Left cardiac atrium (tissue), 4 donors: ENCODE data around the gene NMNAT2. TPM values are rescaled to one million over a fixed set of nuclear protein-coding genes. Genes with fewer than 3 reads are reported as not detected.

Experiments used
- ATAC-seq, 2 donors: fragments of 200-7000 bp; cut with Tn5 transposase; one replicate each; pipeline ENCODE4 v1.9.1; 2020; ENCODE audit warnings: mild to moderate bottlenecking in 2 of 2, moderate library complexity in 2 of 2
- DNase-seq: peaks from one replicate; pipeline ENCODE4 v3.0.0-alpha.2; 2020
- intact Hi-C, 2 donors: fragments of 100-400 bp; cut with DNase I; formaldehyde crosslinking; loops; one replicate each; pipeline versions ENCODE4 v1.14.1 to v1.15.1; 2022 to 2023
- total RNA-seq, 2 donors: library from RNA; stranded (reverse); fragmentation: NEBNext Ultra II Directional; extraction: Animal tissue kit (Norgen Biotek cat#: 25700); gene quantifications; one replicate each; pipeline ENCODE4 v1.2.1, GENCODE V29; 2021
- donor health status: DM: no; HTN: yes; CAD: no.
- donor health status: DM: no; HTN: yes; CAD: no; lungs with severe emphysema.
- donor health status: DM: yes; HTN: yes; CAD: no.
- donor health status: Dilated cardiomyopathy.

Gene NMNAT2
- total RNA-seq, 2 donors from 2014 or later: 23.3 to 33.8 TPM

DNA sequence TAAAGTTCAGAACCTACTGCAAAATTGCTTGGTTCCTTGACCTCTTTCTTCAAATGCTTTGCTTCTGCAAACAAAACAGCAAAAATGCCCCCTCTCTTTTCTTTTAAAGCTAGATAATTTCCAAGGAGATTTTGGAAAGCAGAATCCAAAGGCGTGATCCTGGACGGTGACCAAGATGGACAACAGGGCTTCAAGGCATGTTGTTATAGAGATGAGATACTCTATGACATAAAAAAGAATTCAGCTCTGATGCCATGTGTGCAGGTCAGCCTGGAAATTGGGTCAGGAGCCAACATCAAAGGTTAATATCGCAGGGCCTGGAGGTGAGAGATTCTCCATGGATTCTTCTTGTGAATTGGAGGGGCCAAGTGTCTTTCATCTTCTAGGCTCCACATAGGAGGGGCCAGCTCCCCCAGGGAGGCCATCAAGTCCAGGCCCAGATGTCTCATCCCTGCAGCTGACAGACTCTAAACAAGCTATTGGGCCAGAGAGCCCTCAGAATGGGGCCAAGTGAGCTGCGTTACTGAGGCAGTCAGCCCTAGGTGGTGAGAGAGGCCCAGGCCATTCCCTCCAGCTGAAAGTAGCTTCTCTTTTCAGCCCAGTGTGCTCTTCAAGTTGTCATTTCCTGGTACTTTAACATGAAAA is 45.5 kb downstream of the NMNAT2 start:
- DNase-seq (no peak), ATAC-seq (no peak)
- intact Hi-C loops: no loop called here

DNA sequence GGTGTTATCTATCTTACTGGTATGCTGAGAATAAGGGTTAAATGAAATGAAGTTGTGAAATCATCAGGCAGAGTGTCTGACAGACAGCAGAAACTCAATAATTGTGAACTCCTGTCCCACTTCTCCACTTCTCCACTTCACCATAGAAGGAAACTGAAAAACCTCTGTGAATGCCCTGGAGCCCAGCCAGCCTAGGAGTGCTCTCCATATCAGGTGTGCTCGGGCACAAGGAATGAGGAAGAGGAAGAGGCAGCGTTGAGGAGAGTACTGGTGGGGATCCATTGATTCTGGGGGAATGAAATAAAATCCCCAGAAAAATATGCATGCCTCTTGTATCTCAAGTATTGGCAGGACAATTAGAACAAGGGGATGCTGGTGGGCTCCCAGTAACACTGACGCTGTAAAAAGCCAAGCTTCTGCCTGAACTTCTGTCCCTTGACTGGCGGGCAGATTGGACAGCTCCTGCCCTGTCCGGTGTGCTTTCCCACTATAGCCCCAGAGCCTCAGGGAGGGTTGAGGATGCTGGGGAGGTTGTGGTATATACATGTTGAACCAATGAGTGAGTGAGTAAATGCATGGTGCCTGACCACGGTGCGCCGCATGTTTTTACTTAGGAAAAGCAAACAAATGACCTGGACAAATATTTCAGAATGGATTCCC is 47.7 kb downstream of the NMNAT2 start:
- DNase-seq (no peak), ATAC-seq (peak in 1 of 2 donors; percentile 16)
- intact Hi-C loops: no loop called here

DNA sequence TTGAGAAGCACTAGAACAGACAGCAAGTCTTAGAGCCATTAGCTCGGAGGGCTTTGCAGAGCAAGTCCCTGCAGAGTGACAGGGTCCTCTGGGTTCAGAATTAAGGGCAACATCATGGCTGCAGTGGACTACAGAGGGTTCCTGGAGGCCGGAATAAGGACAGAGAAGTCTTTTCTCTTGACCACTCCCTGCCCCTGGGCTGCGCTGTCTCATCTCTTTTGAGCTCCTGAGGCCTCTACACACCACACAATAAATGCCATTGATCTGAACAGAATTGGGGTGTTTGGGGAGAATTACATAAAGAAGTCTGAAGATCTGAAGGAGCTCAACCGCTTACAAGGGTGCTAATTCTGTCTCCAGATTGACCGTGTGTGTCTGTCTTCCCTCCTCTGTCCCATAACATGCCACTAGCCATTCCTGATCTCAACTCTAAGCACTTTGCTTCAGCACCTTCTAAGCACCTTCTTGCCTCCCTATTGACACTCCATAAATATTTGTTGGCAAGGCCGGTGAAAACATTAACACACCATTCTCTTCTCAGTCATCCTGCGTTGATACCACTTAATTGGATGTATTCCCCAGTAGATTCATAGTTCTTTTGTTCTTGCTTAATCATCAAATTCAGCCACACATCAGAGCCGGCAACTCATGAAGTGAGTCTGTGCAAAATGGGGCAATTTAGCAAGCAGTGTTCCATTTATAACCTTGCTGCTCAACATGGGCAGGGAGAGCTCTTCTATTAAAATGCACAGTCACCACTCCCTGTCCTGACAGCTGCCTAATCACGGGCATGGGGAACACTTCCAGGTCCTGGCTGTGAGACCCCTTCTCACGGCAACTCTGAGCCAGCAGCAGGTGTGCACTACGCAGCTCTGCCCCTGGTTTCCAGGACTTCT is 49.7 kb downstream of the NMNAT2 start:
- peak; percentile 24 to 45 for ATAC-seq
- DNase-seq: no peak
- intact Hi-C loops: no loop called here

DNA sequence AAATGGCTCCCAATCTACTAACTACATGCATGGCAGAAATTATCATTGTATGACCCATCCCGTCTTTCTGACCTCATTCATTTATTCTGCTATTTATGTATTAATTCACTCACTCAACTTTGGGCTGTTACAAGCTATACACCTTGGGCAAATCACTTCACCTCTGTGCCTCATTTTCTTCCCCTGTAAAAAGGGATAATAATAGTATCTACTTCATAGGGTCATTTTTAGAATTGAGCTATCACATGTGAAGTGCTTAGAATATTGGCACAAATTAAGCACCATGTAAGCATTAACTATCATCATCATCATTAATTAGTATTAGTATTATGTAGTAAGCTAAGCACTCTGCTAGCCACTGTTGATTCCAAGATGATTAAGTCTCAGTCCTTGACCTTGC is 52.1 kb downstream of the NMNAT2 start:
- DNase-seq: no peak
- intact Hi-C loops: no loop called here
- ATAC-seq: peak in 1 of 2 donors; percentile 35

DNA sequence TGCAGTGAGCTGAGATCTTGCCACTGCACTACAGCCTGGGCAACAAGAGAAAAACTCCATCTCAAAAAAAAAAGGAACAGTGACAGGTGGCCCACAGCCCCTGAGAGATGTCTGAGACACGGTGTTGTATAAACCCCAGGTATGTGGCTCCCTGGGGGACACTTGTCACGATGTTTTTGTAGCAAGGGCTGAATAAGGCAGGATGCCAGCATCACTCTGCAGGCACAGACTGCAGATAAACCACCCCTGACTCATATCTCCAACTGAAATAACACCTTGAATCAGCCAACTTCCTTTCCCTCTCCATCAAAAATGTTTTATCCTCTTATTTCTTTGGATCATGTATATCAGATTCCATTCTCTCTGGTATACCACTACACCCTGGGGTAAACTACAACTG is 52.5 kb downstream of the NMNAT2 start:
- peak; percentile 46 for DNase-seq
- ATAC-seq: peak; percentile 71 to 85
- intact Hi-C loops: no loop called here

DNA sequence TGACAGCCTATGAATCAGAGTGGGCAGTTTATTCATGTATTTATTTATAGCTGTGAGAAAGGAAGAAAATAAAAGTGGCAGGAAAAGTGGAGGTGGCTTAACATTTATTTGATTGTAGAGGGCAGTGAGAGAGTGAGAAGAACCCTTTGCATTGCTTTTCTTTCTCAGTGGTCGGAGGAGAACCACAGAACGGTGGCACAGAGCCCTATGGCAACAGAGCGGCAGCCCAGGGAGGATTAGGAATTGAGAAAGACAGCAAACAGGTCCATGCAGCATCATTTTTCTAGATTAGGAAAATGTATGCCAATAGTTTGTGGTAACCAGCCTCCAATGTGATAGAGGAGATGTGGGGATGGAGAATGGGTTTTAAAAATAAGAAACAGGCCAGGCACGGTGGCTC is 53.1 kb downstream of the NMNAT2 start:
- intact Hi-C loops: no loop called here
- ATAC-seq (peak in 1 of 2 donors; percentile 23), DNase-seq (no peak)

DNA sequence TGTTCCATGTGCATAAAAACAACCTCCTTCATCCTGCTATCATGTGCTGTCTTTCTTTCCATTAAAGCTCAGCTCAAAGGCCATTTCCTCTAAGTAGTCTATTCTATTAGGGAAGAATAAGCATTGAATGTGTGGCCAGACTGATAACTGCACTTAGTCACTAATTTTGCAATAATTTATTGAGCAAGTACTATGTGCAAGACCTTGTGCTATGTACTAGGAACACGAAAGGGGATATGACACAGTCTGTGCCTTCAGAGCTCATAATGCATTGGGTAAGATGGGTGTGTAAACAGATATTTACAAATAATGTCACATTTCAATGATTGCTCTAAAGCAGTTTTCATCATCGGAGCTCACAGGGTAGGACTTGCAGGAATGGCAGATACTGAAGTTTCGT is 54.2 kb downstream of the NMNAT2 start:
- intact Hi-C loops: no loop called here
- DNase-seq: no peak
- no peak for ATAC-seq

DNA sequence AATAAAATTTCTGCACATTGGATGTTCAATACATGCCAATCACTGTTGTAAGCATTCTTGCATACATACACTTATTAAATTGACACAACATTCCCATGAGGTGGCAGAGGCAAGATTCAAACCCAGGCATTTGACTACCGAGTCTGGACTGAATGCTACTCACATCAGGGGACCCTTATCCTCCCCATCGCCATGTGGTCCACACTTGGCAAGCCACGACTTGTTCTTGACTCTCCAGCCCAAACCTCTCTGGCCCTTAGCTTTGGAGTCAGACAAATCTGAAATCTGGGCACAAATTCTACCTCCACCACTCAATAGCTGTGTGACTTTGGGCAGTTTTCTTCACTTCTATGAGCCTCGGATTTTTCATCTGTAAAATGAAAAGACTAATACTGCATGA is 57.1 kb downstream of the NMNAT2 start:
- ATAC-seq (no peak), DNase-seq (no peak)
- intact Hi-C loops: no loop called here

DNA sequence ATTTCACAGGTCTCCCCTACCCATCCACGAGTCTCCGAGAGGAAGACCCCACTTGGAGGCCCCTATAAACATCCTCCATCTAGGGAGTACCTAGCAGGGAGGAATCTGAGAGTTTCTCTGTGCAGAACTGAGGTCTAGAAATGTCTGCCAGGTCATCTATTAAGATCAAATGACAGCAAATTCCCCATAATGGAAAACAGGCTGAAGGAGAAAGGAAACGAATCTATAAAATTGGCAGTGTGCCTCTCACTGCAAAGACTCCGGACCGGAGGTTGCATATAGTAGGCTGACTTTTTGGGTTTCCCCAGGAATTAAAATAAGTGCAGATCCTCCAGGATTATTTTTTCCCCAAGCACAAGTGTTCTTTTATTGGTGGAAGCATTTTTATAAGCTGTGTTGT is 57.7 kb downstream of the NMNAT2 start:
- no peak for ATAC-seq
- intact Hi-C loops: no loop called here
- DNase-seq: no peak

DNA sequence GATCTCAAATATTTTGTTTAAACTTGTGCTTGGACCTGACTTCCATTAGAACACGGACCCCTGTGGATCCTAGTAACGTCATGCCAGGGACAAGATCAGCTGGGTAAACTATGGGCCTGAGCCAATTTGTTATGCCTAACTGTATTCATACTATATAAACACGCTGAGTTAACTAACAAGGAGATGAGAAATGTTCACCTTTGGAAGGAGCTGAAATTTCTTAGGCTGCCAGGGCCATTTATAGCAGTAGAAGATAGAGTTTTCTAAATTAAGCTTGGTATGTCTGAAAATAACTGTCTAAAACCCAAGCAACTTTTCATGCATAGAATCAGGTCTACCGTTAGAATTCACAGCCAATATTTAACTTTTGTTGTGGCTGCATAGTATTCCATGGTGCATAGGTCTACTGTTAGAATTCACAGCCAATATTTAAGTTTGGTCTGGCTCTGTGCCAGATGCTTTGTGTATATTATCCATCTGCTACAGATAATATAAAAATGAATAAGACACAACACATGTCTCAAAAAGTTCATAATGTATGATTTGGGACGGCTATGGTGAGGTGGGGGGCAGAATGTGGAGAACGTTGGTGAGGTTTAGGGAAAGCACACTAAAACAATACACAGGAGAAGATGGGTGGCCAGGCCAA is 61.5 kb downstream of the NMNAT2 start:
- DNase-seq (no peak), ATAC-seq (peak in 1 of 2 donors; percentile 18)
- intact Hi-C loops: no loop called here

DNA sequence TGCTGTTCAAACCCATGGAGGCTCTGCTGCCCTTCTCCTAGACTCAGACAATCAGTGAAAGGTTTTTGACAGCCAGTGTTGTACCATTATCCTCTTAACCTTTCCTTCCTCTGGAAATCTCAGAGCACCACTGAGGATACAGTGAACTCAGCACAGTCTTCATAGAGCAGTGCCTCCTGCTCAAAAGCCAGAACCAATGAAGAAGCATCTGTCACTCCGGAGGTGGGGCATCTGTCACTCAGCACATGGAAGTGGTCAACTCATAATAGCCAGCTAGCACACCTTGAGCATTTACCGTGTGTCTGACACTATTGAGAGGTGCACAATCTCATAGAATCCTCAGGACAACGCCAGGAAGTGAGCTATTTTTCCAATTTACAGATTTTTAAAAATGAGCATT is 62.4 kb downstream of the NMNAT2 start:
- ATAC-seq: peak; percentile 51 to 62
- intact Hi-C loops: no loop called here
- DNase-seq: no peak

DNA sequence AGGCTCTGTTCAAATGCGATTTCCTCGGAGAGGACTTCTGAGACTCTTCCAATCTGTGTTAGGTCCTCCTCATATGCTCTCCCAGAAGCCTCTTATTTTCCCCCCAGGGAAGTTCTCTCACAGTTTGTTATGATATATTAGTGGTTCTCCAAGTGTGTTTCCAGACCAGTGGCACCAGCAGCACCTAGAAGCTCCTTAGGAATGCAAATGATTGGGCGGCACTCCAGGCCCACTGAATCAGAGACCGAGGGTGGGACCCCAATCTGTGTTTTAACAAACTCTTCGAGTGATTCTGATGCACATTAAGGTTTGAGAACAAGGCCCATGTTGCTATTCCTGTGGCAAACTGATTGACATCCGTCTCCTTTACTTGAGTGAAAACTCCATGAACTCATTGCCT is 63.0 kb downstream of the NMNAT2 start:
- ATAC-seq (no peak), DNase-seq (no peak)
- intact Hi-C loops: no loop called here

DNA sequence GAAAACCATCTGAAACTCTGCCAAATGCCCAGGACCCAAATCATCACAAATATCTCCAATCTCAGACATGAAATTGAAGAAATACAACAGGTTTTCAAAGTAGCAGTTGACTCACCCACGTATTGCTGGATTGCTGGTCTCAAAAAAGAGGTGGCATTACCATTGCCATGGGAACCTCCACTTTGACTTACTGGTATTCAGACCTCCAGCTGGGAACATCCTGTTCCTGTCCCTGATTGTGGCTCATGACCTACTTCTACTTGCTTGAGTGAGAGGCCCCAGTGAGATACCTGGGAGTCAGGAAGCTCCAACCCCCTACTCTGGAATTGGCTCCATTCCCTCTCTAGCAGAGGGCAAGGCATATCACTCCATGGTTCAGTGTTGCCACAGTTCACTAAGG is 64.6 kb downstream of the NMNAT2 start:
- DNase-seq: no peak
- intact Hi-C loops: no loop called here
- peak in 1 of 2 donors; percentile 17 for ATAC-seq

DNA sequence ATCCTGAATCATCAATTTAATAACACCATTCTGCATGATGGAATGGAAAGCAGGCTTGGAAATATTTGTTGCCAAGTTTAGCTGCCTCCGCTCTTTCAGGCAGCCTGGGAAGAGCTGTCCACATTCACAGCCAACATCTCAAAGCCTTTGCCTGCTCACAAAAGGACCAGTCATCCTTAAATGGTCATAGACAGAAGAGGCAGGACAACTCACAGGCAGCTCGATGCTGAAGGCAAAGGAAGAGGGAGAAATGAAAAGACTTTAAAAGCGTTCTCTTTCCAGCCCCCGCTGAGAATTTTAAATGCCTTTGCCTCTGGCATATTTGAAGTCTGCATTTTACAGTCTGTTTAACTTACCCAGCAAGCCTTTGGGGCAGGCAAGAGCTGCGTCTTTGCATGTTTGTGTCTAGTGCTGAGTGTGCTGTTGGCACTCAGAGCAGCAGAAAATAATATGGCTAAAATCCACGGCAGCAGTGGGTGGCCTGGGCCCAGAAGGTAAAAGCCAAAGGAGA is 68.9 kb downstream of the NMNAT2 start:
- DNase-seq (peak; percentile 29), ATAC-seq (peak; percentile 83 to 88)
- intact Hi-C loops: no loop called here

DNA sequence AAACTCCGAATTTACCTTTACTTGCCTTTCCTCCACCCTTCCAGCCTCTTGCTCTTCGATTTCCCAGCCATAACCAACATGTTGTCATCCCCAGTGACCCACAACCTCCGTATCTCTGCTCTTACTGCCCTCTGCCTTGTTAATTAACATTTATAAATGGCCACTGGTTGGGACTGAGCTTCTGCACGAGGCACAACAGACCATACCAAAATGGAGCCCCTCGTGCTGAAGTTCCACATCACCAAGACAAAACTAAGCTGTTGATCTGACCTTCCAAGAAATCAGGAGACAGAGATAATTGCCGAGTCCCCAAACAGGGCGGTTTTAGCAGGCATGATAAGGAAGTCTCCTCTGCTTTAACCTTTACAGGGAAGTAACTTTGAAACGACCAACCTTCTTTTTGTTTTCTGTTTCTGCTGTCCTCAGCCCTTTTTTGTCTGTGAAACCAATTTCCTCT is 71.9 kb downstream of the NMNAT2 start:
- ATAC-seq (peak in 1 of 2 donors; percentile 33), DNase-seq (no peak)
- intact Hi-C loops: no loop called here

DNA sequence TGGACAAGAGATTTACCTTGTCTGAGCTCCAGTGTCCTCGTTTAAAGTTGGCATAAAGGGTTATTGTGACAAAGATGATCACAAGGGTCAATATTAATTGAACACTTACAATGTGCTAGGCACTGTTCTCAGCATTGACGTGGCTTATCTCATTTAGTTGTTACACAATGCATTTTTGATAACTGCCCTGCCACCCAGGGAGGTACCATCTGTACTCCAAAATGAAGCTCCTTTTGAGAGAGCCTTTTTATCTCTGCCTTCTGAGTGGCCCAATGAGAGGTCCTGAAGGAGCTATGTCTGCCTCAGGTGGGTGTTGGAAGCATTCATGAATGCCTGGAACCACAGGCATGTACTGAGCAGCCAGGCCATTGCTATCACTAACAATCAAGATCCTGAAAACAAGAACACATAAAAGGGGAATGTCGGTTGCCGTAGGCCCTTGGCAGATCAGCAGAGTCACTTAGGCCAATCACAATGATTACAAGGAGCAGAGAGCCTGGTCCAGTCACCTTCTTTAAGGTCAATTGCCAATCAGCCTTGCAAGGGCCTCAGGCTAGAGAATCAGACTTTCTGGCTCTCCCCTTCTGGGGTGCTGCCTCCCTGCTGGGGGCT is 78.5 kb downstream of the NMNAT2 start:
- DNase-seq (no peak), ATAC-seq (no peak)
- intact Hi-C loops: no loop called here

DNA sequence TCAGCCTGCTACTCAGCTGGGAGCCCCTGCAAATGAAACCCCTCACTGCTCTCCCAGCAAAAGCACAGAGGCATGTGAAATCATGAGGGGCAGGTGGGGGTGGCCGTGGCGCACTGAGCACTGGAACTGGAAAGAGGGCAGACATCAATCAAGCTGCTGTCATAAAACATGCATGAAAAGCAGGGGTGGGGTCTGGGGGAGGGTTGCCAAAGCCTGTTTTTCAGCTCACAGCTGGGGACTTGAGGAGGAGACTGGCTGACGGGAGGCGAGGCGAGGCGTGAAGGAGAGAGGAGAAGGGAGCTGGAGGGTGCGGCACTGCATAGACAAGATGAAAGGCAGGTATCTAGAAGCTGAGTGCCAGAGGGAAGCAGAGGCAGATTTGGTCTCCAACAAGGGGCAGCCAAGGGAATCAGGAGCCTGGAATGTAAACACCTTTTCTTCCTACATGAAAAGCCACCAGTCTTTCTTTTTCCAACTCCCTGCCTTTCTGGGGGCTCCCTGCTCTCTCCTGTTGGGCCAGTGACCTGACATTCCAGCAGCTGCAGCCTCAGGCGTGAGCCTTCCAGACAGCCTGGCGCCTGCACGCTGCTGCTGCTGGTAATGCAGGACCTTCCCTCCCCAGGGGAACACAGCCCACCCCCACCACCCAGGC is 87.0 kb downstream of the NMNAT2 start:
- ATAC-seq: no peak
- intact Hi-C loops: no loop called here
- DNase-seq: no peak

DNA sequence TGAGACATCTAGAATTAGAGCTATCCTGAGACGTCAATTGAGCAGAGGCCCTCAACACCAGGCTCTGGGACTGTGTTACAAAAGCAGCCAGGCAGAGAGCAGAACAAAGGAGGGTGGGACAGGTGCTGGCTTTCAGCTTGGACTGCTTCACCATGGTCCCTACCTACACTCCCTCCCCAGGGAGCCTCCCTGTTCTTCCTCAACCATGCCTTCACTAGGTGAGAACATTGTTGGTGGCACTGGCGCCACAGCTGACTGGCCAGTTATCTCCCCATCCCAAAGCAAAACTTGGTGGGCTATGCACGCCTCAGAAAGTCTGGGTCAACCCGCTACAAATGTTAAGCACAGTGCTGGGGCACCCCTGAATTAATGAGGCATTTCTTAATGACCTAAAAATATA is 87.8 kb downstream of the NMNAT2 start:
- DNase-seq (no peak), ATAC-seq (no peak)
- intact Hi-C loops: no loop called here

DNA sequence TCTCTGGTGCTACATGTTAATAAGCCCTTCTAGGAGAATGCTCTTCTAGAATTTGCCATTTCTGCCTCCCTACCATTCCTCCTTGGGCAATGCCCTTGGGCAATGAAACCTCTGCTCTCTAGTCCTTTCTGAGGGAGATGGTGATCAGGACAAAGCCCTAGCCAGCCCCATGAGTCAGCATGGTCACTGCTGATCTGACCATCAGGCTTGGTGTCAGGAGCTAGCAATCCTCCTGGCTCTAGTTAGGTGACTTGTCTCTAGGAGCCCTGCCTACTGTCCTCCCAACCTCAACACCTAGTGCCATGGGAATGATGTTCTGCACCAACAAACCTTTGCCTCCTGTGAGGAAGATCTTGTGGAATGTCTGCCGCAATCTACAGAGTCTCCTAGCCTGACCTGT is 89.8 kb downstream of the NMNAT2 start:
- intact Hi-C loops: no loop called here

More for the DNA sequence above, 89.8 kb downstream of the NMNAT2 start:
- DNase-seq (no peak), ATAC-seq (peak in 1 of 2 donors; percentile 42)
